PC-9 (cell line): Measurements from ENCODE around the gene SEC16A.

Experiments
- EZH2 ChIP-seq: fragments of 200-600 bp; sonication (generic); IDR thresholded peaks from 2 replicates; pipeline ENCODE4 v1.8.0; 2017; ENCODE audit warnings: antibody characterized with exemption, low read depth
- TF ChIP-seq, protein P1 (sequence below): fragments of 200-600 bp; sonication (generic); conservative IDR thresholded peaks from 2 replicates; pipeline ENCODE4 v1.6.1; 2017; ENCODE audit warnings: mixed run types, antibody characterized with exemption, mild to moderate bottlenecking, moderate library complexity

- TF ChIP-seq, protein P1, sequence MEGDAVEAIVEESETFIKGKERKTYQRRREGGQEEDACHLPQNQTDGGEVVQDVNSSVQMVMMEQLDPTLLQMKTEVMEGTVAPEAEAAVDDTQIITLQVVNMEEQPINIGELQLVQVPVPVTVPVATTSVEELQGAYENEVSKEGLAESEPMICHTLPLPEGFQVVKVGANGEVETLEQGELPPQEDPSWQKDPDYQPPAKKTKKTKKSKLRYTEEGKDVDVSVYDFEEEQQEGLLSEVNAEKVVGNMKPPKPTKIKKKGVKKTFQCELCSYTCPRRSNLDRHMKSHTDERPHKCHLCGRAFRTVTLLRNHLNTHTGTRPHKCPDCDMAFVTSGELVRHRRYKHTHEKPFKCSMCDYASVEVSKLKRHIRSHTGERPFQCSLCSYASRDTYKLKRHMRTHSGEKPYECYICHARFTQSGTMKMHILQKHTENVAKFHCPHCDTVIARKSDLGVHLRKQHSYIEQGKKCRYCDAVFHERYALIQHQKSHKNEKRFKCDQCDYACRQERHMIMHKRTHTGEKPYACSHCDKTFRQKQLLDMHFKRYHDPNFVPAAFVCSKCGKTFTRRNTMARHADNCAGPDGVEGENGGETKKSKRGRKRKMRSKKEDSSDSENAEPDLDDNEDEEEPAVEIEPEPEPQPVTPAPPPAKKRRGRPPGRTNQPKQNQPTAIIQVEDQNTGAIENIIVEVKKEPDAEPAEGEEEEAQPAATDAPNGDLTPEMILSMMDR = no peak
- no peak for TF ChIP-seq EZH2
Measured at GRCh38 chr9:136422876-136423275, 60.0 kb downstream of the SEC16A start.
